Esophagus muscularis mucosa (tissue), 4 donors: ENCODE measurements around the gene POLK. TPM values are rescaled to one million over a fixed set of nuclear protein-coding genes. Genes with fewer than 3 reads are reported as not detected.

Experiments
- DNase-seq: peaks from one replicate; pipeline ENCODE4 v3.0.0-alpha.2; 2017; ENCODE audit errors: extremely low spot score
- H3K27ac ChIP-seq, 4 donors: fragments of 200-600 bp; sonication (generic); replicated peaks in 1 of 4; 1 replicate in 3 of 4; 2 replicates in 1 of 4; pipeline ENCODE4 v1.5.1; 2016 to 2019; ENCODE audit warnings: mild to moderate bottlenecking in 1 of 4
- H3K27me3 ChIP-seq, 4 donors: fragments of 200-600 bp; sonication (generic); one replicate each; pipeline versions ENCODE4 v1.5.1 to v1.6.0; 2016 to 2019
- H3K36me3 ChIP-seq, 4 donors: fragments of 200-600 bp; sonication (generic); one replicate each; pipeline ENCODE4 v1.5.1; 2016 to 2019
- H3K4me1 ChIP-seq, 4 donors: fragments of 200-600 bp; sonication (generic); one replicate each; pipeline ENCODE4 v1.5.1; 2016 to 2019
- H3K4me3 ChIP-seq, 4 donors: fragments of 200-600 bp; sonication (generic); 1 replicate in 2 of 4; 2 replicates in 2 of 4; pipeline ENCODE4 v1.5.1; 2016 to 2019; ENCODE audit warnings: mild to moderate bottlenecking in 4 of 4, moderate library complexity in 1 of 4
- H3K9me3 ChIP-seq, 4 donors: fragments of 200-600 bp; sonication (generic); 1 replicate in 3 of 4; 2 replicates in 1 of 4; pipeline ENCODE4 v1.5.1; 2016 to 2019
- EP300 ChIP-seq: sonication (generic); formaldehyde crosslinking; IDR thresholded peaks from one replicate; pipeline ENCODE4 v1.6.1; 2017; ENCODE audit warnings: antibody characterized with exemption
- POLR2A ChIP-seq: fragments of 450-650 bp; IDR thresholded peaks from one replicate; pipeline ENCODE4 v1.6.1; 2017; ENCODE audit warnings: antibody characterized with exemption, moderate library complexity, mild to moderate bottlenecking, low read depth
- POLR2AphosphoS5 ChIP-seq, 2 donors: sonication (generic); formaldehyde crosslinking; IDR thresholded peaks; one replicate each; pipeline ENCODE4 v1.6.1; 2017; ENCODE audit warnings: antibody characterized with exemption in 2 of 2
- WGBS: methylation state at CpG from one replicate; pipeline ENCODE4 v1.1.5; 2018; 5-methylcytosine and 5-hydroxymethylcytosine counted together
- intact Hi-C: fragments of 100-400 bp; cut with DNase I; formaldehyde crosslinking; loops from one replicate; pipeline ENCODE4 v1.15.1; 2023
- total RNA-seq, 4 donors: library from RNA; depleted of rRNA; stranded (reverse); fragments of >200 nt; gene quantifications; one replicate each; pipeline versions ENCODE4 v1.1.0 to v1.2.1, GENCODE V29; 2016
- TF ChIP-seq, protein P1 (sequence below), 3 experiments: fragments of 200-600 bp in 2 of 3; fragments of 450-650 bp in 1 of 3; sonication (generic) in 2 of 3; IDR thresholded peaks; one replicate each; pipeline ENCODE4 v1.5.1; 2017 to 2019; ENCODE audit warnings: antibody characterized with exemption in 3 of 3, mild to moderate bottlenecking in 2 of 3, moderate library complexity in 1 of 3

POLK gene
- total RNA-seq, 4 donors from 2014 or later: 22.6 to 37.0 (median 32.3) TPM

DNA sequence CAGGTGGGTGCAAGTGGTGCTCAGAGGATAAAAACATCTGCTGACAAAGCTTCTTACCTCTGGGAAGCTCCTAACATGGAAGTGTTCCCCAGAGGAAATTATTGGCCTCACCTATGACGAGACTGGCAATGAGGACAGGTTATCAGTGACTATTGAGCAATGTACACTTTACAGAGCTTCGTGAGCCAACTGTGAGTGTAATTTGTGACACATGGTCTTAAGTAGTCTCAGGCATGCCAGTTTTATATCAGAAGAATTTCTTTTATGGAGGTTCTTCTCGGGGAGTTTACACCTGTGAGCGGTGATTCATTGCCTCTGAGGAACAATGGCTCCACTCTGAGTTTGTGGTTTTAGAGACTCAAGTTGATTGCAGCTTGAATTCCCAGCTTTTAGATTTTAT is 110.9 kb downstream of the POLK start:
- no peak for DNase-seq
- WGBS: 95% methylated on average over 4 of the region's 4 CpGs
- no peaks in the 10 kb centered on the region for H3K27me3 ChIP-seq
- no peaks in the 10 kb centered on the region for H3K9me3 ChIP-seq
- no peaks in the 10 kb centered on the region for H3K4me1 ChIP-seq
- no peak overlapping the region for H3K4me3 ChIP-seq
- no peaks in the 10 kb centered on the region for H3K36me3 ChIP-seq
- no peak overlapping the region for H3K27ac ChIP-seq
- TF ChIP-seq POLR2A: no peak
- TF ChIP-seq, protein P1, sequence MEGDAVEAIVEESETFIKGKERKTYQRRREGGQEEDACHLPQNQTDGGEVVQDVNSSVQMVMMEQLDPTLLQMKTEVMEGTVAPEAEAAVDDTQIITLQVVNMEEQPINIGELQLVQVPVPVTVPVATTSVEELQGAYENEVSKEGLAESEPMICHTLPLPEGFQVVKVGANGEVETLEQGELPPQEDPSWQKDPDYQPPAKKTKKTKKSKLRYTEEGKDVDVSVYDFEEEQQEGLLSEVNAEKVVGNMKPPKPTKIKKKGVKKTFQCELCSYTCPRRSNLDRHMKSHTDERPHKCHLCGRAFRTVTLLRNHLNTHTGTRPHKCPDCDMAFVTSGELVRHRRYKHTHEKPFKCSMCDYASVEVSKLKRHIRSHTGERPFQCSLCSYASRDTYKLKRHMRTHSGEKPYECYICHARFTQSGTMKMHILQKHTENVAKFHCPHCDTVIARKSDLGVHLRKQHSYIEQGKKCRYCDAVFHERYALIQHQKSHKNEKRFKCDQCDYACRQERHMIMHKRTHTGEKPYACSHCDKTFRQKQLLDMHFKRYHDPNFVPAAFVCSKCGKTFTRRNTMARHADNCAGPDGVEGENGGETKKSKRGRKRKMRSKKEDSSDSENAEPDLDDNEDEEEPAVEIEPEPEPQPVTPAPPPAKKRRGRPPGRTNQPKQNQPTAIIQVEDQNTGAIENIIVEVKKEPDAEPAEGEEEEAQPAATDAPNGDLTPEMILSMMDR (IDR thresholded peaks at IDR 0.05): no peak
- TF ChIP-seq POLR2AphosphoS5 (IDR thresholded peaks at IDR 0.05): no peak
- TF ChIP-seq EP300: no peak
- intact Hi-C loops: no loop called here

DNA sequence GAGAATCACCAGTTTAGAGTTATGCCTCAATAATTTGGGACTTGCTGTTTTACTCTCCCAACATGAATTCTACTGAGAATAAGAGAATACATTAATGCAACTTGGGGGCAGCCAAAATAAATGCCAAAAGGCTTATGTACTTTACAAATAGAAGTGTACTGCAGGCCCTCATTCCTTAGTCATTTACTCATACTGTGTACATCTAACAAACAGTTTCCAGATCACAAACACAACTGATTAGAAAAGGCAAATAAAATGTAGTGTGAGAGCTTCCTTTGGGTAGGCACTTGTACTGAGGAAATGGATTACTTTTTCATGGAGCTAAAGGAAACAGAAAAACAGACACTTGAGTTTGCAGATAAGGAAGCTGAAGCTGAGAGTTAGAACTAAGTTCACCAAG is 112.2 kb downstream of the POLK start:
- no peak overlapping the region for H3K4me3 ChIP-seq
- TF ChIP-seq EP300: no peak
- no peak for TF ChIP-seq POLR2A
- TF ChIP-seq POLR2AphosphoS5 (IDR thresholded peaks at IDR 0.05): no peak
- TF ChIP-seq, protein P1 (IDR thresholded peaks at IDR 0.05): no peak
- DNase-seq: no peak
- no peaks in the 10 kb centered on the region for H3K36me3 ChIP-seq
- no peak overlapping the region for H3K27ac ChIP-seq
- no peaks in the 10 kb centered on the region for H3K9me3 ChIP-seq
- H3K4me1 ChIP-seq: no peaks in the 10 kb centered on the region
- intact Hi-C loops: no loop called here
- no peaks in the 10 kb centered on the region for H3K27me3 ChIP-seq

DNA sequence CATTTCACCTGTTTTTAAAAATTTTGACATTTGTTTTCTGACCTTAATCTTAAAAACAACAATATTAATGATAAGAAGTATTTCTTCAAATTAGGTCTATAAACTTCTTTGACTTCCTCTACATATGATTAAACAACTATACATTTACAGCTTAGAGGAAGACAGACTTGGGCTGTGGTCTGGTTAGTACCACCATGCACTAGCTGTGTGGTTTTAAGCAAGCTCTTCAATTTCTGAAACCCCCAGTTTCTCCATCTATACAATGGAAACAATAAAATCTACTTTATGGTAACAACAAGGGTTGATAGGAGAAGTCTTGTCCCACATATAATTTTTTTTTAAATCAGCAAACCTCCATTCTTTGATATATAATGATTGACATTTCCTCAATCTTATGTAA is 115.3 kb downstream of the POLK start:
- no peak for DNase-seq
- TF ChIP-seq EP300 (no peak), POLR2AphosphoS5 (IDR thresholded peaks at IDR 0.05) (no peak), POLR2A (no peak)
- TF ChIP-seq, protein P1 (IDR thresholded peaks at IDR 0.05): no peak
- Histone ChIP-seq H3K27ac (no peak overlapping the region), H3K36me3 (no peaks in the 10 kb centered on the region), H3K27me3 (no peaks in the 10 kb centered on the region), H3K4me3 (no peak overlapping the region), H3K9me3 (no peaks in the 10 kb centered on the region), H3K4me1 (no peaks in the 10 kb centered on the region)
- intact Hi-C loops: no loop called here

DNA sequence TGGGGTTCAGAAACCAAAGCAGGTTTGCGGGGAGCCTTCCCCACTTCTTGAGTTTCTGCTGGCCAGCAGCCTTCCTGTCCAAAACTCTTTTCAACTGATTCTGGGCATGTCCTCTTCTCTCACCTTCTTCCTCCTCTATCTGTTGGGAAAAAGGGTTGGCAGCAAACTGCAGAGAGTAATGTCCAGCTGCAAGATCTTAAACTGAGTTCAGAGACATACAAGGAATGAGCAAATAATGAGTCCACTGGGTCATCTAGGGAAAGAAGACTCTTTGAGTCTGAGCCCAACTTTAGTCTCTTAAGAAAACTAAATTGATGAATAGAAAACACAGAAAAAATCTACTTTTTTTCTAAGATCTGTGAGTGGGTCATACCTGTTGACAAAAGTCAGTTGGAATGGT is 116.1 kb downstream of the POLK start:
- no peak for DNase-seq
- Histone ChIP-seq H3K9me3 (no peaks in the 10 kb centered on the region), H3K27me3 (no peaks in the 10 kb centered on the region), H3K27ac (no peak overlapping the region), H3K4me1 (no peaks in the 10 kb centered on the region), H3K4me3 (no peak overlapping the region), H3K36me3 (no peaks in the 10 kb centered on the region)
- intact Hi-C loops: no loop called here
- WGBS: 80% methylated on average over 1 of the region's 1 CpG
- TF ChIP-seq POLR2AphosphoS5 (IDR thresholded peaks at IDR 0.05) (no peak), POLR2A (no peak), EP300 (no peak)
- TF ChIP-seq, protein P1 (IDR thresholded peaks at IDR 0.05): no peak

DNA sequence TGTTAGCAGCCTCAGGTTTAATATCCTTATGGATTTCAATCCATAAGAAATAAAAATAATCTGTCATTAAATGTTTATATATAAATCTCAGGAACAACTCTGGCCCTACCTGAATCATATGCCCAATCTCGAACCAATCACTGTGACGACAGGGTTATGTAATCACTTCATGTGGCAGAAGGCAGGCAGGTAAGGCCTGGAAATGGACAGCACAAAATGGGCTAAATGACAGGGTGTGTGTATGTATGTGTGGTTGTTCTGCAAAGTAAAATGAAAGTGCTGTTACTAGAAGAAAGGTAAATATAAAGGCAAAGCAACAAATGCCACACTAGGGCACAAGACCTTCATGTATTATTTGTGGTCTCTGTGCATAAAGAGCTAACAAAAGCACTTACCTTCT is 119.2 kb downstream of the POLK start:
- TF ChIP-seq POLR2AphosphoS5 (IDR thresholded peaks at IDR 0.05) (no peak), EP300 (no peak)
- TF ChIP-seq, protein P1 (IDR thresholded peaks at IDR 0.05): no peak
- Histone ChIP-seq H3K9me3 (no peaks in the 10 kb centered on the region), H3K27me3 (no peaks in the 10 kb centered on the region), H3K4me3 (no peak overlapping the region), H3K4me1 (no peaks in the 10 kb centered on the region), H3K27ac (no peak overlapping the region), H3K36me3 (no peaks in the 10 kb centered on the region)
- 100% methylated on average over 2 of the region's 2 CpGs for WGBS
- intact Hi-C loops: no loop called here
- DNase-seq: no peak
